NCI-H146 treated with DMSO at 0.1 percent for 48 hours (cell line): Measurements from ENCODE around the gene C17orf107.

Experiments used
- DNase-seq: peaks from one replicate; lab custom pipeline; 2025; ENCODE audit not compliant: unreplicated experiment; lab: John Stamatoyannopoulos, UW

Gene C17orf107

GRCh38 chr17:4934173-4934979, 35.0 kb downstream of the C17orf107 start:
- DNase-seq, result no peak

DNA sequence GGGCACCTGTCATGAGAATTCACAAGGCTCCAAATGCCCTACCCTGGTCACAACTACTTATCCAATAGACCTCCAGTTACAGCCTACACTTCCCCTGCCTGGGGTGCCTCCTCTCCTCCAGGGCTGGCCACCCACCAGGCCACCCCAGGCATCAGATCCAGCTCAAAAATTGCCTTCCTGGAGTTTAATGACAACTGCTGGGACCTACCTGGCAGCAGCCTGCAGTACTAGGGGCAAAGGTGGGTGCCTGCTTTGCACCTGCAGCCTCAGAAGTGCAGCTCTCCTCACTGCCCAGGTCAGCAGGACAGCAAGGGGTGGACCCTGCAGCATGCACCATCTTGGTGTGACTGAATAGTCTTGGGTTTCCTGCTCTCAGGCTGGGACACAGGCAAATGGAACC, 36.3 kb downstream of the C17orf107 start:
- no peak for DNase-seq

GRCh38 chr17:4936436-4936835, 37.1 kb downstream of the C17orf107 start:
- DNase-seq, result no peak

DNA sequence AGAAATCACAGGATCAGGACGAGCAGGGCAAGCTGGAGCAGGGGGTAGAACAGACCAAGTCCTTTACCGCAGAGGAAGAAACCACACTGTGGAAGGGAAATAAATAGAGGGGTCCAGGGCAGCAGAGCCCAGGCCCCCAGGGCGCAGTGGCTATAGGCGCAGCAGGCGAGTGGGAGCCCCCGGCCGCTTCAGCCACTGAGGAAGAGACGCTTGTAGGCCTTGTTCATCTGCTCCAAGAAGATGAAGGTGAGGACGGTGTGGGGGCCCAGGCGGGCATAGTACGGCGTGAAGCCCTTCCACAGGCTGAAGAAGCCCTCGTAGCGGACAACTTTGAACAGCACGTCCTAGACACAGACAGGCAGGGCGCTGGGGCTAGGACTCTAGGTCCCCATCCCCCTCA, 38.2 kb downstream of the C17orf107 start:
- DNase-seq, result no peak

DNA sequence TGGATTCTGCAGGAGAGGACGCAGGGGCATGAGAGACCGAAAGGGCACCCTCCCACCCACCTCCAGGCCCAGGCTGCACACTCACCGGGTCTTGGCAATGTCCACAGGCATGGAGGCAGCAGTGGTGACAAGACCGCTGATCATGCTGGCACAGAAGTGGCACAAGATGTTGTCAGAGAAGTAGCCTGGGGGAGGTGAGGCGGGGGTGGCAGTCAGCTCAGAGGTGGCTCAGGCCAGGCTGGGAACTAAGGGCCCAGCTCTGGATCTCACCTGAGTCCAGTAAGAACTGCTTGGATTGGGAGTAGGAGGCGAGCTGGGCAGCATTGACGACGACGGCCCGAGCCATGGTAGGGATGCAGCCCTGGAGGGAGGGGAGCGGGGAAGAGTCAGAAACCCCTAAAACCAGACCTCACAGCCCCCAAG, 38.7 kb downstream of the C17orf107 start:
- no peak for DNase-seq

- no peak for DNase-seq
These were observed 39.6 kb downstream of the C17orf107 start for GRCh38 chr17:4938688-4939545.

DNA sequence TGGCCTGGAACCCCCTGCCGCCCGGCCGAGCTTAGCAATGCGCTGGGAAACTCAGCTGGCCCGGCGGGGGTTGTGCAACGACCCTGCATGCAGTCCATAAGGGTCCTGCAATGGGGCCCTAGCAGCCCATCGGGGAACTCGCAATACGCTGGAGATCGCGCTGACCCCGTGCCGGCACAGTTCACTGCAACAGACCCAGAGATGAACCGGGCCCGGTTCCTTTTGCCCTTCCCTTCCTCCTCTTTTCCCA, 40.1 kb downstream of the C17orf107 start:
- DNase-seq, result no peak

DNA sequence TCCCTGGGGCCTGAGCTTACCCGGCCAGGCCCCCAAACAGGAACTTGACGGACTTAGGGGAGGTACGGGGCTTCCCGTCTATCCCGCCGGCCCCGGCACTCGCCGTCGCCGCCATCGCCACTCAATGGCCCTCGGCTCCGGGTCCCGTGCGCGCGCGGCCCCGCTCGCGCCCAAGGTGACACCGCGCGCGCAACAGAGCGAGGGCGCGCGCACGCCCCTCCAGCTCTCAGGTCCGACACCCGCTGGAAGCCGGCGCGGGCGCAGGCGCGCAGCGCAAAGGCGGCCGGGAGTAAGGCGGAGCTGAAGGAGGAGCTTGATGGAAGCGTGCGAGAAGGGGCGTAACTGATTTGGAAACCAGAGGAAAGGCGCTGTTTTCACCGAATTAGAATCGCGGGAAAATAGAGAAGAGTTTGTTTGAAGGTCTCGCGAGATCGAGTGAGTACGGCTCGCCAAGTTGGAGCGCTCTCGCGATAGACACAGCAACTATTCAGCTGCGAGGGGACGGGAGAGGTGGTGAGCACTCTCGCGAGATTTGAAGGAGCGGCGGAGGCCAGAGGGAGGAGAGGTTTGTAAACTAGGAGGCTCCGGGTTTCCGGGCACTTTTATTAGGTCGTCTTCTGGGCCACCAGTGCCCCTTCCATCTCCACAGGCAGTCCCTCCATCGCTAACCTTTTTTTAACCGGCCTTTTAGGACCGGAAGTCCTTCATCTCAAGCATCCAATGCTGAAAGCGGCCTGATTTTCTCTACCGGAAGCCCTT, 40.6 kb downstream of the C17orf107 start, which contains the start of the genes RNF167 and SLC25A11:
Gene RNF167, plus strand, starts transcription at position 473 of the 759 bp plus-strand sequence. CDS start 642 bp downstream, outside the sequence.
Gene SLC25A11, minus strand, starts transcription at position 251 of the 759 bp plus-strand sequence. Its CDS starts 136 bp downstream, at position 115.
- DNase-seq, result peak; percentile 96

DNA sequence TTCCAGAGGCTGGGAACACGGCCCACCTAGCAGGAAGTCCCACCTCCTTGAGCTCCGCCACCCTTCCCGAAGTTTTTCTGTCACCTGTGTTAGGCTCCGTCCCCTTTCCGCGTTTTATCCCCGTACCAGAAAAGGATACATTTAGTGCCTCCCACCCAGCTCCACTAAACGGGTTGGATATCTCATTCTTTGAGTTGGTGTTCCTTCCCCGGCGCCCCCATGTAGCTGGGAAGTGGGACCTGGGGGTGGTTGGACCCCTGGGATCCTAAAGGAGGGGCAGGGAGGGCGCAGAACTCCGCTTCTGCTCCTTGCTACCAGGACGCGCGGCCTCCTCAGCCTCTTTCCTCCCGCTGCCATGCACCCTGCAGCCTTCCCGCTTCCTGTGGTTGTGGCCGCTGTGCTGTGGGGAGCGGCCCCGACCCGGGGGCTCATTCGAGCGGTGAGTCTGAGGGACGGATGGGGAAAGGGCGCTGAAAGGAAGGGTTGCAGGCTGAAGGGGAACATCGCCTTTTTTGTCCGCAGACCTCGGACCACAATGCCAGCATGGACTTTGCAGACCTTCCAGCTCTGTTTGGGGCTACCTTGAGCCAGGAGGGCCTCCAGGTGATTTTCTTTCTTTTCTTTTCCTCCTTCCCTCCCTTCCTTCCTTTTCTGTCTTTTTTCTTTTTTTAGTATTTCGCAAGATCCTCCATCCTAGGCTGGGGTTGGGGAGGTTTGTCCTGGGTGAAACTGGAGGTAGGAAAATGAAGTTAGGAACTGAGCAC, 41.4 kb downstream of the C17orf107 start:
- DNase-seq, result no peak

GRCh38 chr17:4941319-4941610, 41.9 kb downstream of the C17orf107 start:
- DNase-seq, result no peak

- no peak for DNase-seq
These were observed 43.6 kb downstream of the C17orf107 start for GRCh38 chr17:4942760-4943508.

- no peak for DNase-seq
These were observed 44.8 kb downstream of the C17orf107 start for GRCh38 chr17:4944163-4944553.

DNA sequence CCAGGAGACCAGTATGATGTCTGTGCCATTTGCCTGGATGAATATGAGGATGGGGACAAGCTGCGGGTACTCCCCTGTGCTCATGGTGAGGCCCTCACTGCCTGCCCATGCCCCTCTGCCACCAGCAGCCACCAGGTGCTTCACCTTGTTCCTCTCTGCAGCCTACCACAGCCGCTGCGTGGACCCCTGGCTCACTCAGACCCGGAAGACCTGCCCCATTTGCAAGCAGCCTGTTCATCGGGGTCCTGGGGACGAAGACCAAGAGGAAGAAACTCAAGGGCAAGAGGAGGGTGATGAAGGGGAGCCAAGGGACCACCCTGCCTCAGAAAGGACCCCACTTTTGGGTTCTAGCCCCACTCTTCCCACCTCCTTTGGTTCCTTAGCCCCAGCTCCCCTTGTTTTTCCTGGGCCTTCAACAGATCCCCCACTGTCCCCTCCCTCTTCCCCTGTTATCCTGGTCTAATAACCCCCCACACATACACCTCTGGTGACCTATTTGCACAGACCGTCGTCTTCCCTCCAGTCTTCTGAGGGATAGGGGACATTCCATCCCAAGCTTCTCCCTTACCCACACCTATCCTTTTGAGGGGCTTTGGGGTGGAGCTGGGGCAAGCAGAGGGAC, 45.3 kb downstream of the C17orf107 start:
- no peak for DNase-seq

DNA sequence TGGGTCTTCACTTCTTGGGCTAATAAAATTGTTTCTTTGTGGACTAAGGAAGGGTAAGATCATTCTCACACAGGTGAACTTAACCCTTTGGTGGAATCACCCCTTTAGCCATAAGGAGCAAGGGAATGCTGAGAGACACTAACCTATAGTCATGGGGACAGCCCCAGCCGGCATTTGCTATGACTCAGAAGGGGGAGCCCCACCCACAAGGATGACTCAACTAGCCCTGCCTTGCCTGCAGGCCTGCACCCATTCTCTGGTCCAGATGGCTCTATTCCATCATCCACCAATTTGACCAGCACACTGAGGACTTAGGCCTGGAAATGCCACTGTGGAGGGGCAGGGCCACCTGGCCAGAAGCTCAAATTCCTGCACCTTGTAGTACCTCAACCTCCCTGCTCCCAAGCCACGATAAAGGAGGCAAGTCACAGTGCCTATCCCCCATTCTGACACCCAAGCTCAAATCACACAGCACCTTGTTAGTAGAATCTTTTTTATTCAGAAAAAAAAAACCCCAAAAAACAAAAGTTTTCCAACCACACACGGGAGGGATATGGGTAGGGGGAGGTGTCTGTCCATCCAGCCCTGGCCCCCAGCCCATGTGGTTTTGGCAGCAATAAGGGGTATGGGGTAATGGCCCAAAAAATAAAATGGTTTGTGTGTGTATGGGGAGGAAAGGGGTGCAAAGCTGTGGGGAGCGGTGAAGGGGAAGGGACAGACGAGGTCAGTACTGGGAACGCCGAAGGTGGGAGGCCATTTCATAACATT, 46.0 kb downstream of the C17orf107 start:
- no peak for DNase-seq

DNA sequence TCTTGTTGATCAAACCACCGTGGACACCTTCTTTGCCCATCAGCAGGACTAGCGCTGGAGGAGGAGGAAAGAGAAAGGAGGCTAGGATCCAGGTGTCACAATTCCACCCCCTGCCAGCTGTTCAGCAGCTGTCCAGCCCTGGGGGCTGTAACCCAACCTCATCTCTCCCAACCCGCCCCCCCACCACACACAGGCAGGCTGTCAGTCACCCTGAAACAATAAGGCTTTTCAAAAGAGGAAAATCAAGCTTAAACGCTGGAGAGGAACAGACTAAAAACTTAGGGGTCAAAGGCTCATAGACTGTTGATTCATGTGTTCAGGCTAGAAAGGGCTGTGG, 46.6 kb downstream of the C17orf107 start:
- no peak for DNase-seq

GRCh38 chr17:4946312-4946976, 47.1 kb downstream of the C17orf107 start:
- no peak for DNase-seq

- no peak for DNase-seq
These were observed 47.7 kb downstream of the C17orf107 start for GRCh38 chr17:4947010-4947410.

- DNase-seq, result no peak
These were observed 48.3 kb downstream of the C17orf107 start for GRCh38 chr17:4947411-4948165.
